DLD1 (cell line): Measurements from ENCODE around the gene GOLGA6L10.
"Not testable (repeated sequence)": the region's sequence is repeated elsewhere in the genome, so short reads cannot be mapped to it uniquely, and the experiment has no call there.

Experiments
- in situ Hi-C: cut with HindIII; loops from 2 replicates; pipeline ENCODE4 v1.10.0; 2017; ENCODE audit warnings: low sequenced_read_pairs

Gene GOLGA6L10, protein sequence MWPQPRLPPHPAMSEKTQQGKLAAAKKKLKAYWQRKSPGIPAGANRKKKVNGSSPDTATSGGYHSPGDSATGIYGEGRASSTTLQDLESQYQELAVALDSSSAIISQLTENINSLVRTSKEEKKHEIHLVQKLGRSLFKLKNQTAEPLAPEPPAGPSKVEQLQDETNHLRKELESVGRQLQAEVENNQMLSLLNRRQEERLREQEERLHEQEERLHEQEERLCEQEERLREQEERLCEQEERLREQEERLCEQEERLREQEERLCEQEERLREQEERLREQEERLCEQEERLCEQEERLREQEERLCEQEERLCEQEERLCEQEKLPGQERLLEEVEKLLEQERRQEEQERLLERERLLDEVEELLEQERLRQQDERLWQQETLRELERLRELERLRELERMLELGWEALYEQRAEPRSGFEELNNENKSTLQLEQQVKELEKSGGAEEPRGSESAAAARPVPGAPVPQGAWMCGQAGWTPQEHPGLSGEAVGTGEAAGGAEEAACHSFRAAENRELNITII

DNA sequence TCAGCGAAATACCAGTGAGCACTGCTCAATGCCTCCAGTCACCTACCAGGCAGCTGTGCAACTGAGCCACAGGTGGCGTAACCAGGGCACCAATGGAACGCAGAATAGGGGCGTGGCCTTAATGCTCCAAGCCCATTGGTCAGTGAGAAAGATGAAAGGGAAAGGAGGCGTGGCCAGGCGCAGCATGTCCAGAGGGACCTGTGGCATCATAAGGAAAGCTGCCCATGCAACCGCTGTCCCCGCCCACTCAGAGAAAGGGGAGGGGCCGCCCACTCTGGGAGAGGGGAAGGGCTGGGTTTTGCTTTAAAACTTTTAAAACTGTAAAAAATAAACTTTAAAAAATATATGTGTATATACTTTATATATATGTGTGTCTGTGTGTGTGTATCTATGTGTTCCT, at the start of gene GOLGA6L10:
Gene GOLGA6L10, minus strand, starts transcription at position 101 of the 400 bp plus-strand sequence. Its CDS starts 100 bp downstream, at position 1.
- in situ Hi-C loops: not testable (repeated sequence)

DNA sequence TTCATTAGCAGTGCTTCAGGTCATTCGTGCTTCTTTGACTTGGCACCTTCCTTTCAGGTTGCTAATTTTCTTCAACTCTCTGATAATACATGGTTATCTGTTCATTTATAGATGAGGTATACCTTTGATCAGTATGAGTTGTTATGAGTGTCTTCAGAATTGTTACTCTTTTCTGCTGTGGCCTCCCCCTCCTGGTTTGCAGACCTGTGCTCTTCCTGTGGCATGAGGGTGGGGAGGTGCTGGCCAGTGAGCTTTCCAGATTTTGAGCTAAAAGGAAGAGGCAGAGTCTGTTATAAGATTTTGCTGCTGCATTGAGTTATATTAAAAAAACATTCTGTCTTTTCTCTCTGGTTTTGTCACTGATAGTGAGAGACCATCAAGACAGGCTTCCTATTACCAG, 49.5 kb upstream of the GOLGA6L10 start:
- in situ Hi-C loops: no loop called here

DNA sequence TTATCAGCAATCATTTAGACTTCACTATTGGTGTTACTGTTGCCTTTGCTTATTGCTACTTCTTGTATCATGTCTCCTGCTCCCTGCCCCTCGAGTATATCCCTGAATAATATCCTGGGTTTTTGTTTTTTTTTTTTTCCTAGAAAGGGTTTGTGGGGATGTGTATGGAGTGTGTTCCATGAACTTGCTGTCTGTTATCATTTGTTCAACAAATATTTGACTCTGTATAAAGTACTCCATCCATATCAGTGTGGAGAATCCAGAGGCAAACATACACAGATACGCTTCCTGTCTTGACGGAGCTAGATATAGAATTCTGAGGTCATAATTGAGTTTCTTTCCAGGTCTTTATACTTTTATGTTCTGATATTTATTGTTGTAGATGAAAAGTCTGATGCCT, 48.5 kb upstream of the GOLGA6L10 start:
- in situ Hi-C loops: no loop called here

DNA sequence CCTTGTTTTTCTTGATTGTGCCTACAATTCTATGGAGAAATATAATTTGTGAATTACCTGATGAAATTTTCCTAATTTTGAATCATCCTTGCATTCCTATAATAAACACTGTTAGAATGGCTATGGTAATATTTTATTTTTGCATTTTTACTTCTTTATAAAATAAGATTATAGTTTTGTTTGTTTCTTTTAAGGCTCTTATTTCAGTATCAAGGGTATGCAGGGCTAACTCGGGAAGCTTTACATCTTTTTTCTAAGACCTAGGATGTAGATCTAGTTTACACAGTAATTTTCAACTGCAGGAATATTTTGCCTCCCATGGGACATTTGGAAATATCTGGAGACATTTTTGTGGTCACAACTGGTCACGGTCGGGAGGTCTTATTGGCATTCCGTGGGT, 46.5 kb upstream of the GOLGA6L10 start:
- in situ Hi-C loops: not testable (repeated sequence)

DNA sequence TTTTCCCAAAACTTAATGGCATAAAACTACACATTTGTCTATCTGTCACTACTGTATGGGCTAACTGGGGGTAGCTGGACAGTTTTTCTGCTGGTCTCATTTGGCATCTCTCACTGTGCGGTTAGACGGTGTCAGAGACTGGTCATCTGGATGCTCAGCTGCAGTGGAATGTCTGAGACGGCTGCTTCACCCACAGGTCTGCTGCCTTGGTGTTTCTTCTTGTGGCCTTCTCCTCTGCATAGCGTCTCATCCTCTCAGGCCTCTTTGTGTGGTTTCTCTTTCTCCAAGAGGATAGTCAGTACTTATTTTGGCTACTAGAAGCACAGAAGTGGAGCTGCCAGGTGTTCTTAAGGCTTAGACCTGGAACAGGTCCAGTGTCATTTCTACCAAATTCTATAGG, 44.4 kb upstream of the GOLGA6L10 start:
- in situ Hi-C loops: no loop called here

DNA sequence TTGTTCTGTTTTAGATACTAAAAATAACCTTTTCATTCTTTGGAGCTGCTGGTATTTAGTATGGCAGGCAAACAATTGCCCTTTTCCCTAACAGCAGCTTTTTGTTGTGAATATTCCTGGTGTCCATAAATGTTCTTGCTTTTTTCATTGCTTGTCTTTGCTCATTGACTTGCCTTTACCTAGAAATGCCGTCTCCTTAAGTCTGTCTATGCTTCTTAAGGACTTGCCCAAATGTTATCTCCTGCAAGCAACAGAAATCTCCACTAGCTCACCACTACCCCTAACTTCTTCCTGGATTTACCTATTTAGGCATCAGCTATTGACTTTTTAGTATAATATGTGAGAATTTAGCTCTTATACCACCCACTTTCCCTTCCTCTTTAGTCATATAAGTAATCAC, 42.8 kb upstream of the GOLGA6L10 start:
- in situ Hi-C loops: not testable (repeated sequence)

DNA sequence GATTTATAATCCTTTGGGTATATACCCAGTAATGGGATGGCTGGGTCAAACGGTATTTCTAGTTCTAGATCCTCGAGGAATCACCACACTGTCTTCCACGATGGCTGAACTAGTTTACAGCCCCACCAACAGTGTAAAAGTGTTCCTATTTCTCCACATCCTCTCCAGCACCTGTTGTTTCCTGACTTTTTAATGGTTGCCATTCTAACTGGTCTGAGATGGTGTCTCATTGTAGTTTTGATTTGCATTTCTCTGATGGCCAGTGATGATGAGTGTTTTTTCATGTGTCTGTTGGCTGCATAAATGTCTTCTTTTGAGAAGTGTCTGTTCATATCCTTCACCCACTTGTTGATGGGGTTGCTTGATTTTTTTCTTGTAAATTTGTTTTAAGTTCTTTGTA, 40.9 kb upstream of the GOLGA6L10 start:
- in situ Hi-C loops: not testable (repeated sequence)

DNA sequence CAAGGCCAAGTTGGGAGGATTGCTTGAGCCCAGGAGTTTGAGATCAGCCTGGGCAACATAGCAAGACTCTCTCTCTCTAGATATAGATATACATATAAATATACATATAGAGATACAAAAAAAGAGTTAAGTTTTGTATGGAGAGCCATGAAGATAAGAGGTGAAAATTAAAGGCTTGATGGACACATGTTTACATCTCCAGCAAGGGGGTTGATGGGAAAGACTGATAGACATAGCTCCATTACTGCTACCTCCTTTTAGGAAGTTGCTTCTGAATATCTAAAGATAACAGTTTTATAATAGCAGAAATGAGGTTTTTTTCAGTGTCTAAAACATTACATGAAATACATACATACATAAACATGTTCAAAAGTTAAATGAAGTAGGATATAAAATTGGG, 37.9 kb upstream of the GOLGA6L10 start:
- in situ Hi-C loops: not testable (repeated sequence)

DNA sequence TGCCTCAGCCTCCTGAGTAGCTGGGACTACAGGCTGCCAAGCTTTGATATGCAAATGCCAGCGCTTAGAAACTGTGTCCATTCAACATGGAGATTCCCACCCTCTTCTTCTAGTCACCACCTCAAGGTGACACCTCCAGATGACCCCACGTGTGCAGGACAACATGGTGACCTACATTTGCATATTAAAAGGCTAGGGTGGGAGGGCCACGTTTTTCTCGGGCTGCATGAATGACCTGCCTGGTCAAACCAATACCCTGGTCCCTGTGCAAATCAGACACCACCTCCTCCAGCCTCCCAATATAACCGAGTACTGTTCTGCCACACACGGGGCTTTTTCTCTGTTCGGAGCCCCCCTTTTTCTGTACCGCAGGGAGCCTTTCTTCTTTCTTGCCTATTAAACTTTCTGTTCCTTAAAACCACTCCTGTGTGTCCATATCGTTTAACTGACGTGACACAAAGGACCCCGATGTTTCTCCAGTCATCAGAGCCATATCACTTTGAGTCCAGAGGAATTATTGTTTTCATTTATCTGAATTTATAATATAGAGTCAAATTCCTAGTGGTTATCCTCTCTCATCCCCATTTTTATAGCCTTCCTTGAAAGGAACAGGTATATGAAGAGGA, 32.2 kb upstream of the GOLGA6L10 start:
- in situ Hi-C loops: not testable (repeated sequence)

DNA sequence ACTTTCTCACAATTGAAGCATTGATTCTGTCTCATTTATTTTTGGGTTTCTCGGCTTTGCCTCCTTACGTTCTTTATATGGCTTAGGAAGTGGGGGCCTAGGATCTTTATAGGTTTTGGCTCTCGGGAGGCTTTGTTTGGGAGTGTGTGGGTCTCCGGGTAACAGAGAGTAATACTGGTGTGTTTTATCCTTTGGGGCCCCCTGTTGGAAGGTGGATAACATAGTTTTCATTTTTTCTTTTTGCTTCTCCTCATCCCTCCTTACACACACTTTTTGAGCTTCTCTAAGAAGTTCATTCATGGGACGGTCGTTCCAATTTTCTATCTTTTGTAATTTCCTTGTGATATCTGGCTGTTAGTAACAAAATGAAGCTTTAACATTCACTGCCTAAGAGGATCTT, 30.3 kb upstream of the GOLGA6L10 start:
- in situ Hi-C loops: not testable (repeated sequence)

DNA sequence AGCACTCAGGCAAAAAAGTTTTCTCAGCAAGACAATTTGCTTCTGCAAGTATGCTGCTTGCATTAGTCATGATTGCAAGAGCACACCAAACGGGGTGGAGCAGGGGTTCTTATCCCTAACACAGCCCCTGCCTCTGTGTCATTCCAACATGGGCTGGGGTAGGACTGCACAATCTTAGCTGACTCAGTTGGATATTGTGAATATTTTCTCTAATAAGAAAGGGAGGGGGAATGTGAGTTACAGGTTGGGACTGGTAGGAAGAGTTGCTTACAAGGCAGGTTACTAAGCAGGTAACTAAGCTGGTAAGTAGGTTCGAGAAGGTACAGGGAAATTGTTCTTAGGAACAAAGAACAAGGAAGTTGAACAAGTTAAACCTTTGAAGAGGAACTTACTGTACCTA, 24.4 kb upstream of the GOLGA6L10 start:
- in situ Hi-C loops: not testable (repeated sequence)

DNA sequence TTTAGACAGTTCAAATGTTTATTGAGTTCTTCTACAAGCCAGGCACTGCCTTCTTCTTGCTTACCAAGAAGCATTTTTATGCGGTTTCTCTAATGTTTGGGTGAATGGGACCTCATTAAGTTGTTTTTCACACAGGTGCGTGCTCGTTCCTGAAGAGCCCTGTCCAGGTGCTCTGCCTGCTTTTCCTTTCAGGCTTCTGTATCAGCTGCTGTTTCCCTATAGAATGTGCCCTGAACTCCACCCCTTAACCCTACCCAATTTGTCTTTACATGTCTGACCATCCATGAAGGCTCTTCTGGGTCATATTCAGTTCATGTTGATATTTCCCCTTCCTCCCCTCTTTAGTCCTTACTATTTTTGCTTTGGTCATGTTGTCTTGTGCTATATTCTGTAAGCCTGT, 22.4 kb upstream of the GOLGA6L10 start:
- in situ Hi-C loops: no loop called here

DNA sequence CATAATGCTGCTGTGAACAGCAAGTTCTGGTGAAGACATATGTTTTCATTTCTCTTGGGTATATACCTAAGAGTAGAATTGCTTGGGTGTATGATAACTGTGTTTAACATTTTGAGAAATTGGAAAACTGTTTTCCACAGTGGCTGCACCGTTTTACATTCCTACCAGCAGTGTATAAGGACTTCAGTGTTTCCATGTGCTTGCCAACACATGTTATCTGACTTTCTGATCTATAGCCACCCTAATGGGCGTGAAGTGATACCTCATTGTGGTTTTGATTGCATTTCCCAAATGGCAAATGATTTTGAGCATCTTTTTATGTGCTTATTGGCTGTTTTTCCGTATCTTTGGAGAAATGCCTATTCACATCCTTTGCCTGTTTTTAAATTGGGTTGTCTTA, 18.5 kb upstream of the GOLGA6L10 start:
- in situ Hi-C loops: not testable (repeated sequence)

DNA sequence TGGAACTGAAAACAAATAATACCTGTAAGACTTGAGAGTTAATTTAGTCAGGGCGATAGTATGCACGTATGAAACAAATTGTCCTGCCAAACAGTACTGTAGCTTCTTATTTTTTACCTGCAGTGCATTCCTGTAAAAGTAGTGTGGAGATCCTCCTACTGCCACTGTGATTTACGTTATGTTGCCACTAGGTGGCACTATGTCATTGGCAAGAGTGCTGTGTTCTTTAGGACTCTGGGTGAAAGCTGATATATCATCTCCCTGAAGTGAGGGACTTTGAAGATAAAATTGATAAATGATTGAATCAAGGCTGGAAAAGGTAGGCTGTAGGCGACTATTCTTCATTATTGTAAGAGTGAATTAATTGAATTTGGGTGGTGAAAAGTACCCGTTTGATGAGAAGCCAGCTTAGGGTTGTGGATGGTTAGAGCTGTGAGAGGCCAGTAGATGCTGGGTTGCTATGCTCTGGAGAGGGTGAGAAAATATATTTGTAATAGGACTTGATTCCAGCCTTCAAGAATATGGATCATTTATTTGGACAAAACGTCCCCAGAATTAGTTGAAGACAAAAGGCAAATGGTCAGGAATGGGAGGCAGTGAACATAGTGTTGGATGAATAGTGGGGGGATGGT, 16.5 kb upstream of the GOLGA6L10 start:
- in situ Hi-C loops: not testable (repeated sequence)

DNA sequence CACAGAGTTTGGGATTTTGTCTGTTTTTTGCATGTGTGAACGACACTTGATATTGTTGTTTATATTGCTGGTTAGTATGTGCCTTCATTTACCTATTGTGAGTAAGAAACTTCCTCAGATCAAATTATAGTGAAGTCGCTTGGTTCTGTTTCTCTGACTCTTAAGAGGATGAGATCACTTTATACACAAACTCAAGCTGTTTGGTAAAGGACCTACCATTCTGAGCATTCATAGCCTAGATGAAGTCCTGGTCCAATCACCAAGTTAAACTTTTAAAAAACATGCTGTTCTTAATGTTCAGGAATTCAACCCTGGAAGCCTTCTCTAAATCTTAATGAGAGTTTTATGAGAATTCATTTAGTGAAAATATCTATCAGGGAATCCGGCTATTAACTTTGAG, 15.3 kb upstream of the GOLGA6L10 start:
- in situ Hi-C loops: not testable (repeated sequence)

DNA sequence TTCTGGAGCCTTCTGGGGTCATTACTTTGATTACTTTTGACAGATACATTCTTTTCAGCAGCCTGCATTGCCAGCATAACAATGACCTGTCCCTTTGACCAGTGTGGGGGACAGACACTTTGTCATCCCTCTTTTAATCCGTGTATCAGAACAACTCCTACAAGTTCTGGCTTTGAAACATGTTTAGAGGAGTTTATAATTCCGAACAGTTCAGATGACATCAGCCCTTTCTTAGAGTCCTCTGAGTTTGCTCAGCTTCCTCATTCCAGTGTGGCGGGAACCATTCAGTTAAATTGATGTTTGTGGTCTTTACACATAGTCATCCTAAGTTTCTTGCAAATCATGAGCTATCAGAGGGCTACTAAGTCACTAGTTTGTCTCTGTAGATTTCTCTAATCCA, 13.5 kb upstream of the GOLGA6L10 start:
- in situ Hi-C loops: not testable (repeated sequence)

DNA sequence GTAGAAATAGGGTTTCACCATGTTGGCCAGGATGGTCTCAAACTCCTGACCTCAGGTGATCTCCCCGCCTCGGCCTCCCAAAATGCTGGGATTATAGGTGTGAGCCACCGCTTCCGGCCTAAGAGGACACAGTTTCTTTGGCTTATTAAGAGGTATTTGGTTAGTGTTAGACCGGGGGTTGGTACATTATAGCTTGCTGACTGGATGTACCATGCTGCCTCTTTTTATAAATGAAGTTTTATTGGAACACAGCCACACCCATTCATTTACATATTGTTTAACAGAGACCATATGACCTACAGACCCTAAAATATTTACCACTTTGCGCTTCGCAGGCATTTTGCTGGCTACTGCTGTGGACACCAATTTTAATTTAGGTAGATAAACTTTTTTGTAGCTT, 11.3 kb upstream of the GOLGA6L10 start:
- in situ Hi-C loops: not testable (repeated sequence)

DNA sequence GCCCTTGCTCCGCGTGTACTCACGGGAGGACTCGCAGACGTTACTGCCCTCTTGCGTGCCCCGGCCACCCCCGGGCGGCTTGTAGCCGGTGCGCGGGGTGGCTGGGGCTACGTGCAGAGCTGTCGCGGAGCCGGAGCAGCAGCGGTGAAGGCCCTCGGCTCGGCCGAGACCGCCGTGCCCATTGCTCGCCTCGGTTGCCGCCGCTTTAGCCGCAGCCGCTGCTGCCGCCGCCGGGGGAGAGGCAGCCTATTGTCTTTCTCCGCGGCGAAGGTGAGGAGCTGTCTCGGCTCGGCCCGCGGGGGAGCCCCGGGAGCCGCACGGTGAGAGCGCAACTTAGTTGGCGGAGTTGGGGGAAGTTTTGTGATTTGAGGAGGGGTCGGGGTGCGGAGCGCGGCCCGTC, 5.8 kb upstream of the GOLGA6L10 start:
- in situ Hi-C loops: not testable (repeated sequence)

DNA sequence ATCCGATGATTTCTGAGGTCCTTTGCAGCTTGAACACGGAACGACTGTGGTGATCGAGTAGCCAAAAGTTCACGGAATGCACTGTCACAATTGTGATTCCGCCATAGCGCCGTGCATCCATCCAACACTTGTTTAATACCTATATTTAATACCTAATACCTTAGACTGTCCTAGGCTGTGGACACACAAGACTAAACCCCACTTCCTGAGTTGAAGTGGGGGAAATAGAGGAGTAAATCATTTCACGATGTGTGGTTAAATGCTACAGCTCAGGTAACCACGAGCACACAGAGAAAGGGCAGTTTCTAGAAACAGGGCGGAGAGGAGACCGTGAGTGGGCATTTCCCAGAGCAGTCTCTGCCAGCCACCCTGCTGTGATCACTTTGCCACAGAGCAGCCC, 5.3 kb upstream of the GOLGA6L10 start:
- in situ Hi-C loops: not testable (repeated sequence)

DNA sequence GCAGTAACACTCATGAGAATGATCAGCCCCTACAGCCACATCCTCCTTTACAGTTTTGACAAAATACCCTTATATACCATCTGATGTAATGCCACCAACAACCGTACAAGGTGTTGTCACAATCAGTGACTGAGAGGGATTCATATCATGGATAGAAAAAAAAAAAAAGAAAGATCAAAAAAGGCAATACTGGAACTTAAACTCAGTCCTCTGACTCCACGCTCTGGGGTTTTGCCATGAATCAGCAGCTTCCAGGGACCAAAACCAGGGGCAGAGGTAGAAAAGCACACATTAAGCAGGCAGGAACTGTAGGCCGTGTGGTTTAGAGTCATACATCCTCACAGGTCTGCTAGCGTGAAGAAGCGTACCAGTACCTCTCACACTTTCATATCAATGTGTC, 1.6 kb downstream of the GOLGA6L10 start:
- in situ Hi-C loops: not testable (repeated sequence)

DNA sequence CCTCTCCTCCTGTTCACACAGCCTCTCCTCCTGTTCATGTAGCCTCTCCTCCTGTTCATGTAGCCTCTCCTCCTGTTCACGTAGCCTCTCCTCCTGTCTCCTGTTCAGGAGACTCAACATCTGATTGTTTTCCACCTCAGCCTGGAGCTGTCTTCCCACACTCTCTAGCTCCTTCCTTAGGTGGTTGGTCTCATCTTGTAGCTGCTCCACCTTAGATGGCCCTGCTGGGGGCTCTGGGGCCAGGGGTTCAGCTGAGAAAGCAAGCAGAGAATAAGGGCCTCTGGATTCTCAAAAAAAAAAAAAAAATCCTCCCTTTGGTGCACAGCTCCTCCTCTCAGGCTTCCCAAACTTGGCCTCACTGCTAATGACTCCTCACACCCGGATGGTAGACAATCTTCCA, 4.1 kb downstream of the GOLGA6L10 start:
- in situ Hi-C loops: not testable (repeated sequence)

DNA sequence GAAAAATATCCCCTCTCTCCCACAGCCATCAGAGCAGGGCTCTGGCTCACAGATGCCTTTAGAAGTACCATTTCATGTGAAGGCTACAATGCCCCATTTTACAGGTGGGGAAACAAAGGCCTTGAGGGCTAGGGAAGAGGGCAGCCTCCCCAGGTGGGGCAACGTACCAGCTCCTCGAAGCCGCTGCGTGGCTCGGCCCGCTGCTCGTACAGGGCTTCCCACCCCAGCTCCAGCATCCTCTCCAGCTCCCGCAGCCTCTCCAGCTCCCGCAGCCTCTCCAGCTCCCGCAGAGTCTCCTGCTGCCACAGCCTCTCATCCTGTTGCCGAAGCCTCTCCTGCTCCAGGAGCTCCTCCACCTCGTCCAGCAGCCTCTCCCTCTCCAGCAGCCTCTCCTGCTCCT, 4.9 kb downstream of the GOLGA6L10 start:
- in situ Hi-C loops: not testable (repeated sequence)
